IPS DF 4.7 (cell line): Measurements from ENCODE around the gene STK16.
A peak's percentile ranks its signal among the peaks of the same experiment; 100 is the strongest.

ENCODE experiments used
- DNase-seq: peaks from one replicate; pipeline ENCODE4 v3.0.0-alpha.2; 2013; ENCODE audit warnings: low spot score; ENCODE audit errors: extremely low read depth

Gene STK16

GRCh38 chr2:219269362-219270054 is 24.2 kb downstream of the STK16 start:
- DNase-seq = no peak

GRCh38 chr2:219270055-219270372 is 24.7 kb downstream of the STK16 start:
- DNase-seq = no peak

- DNase-seq = no peak
Observed at GRCh38 chr2:219271021-219271420, 25.7 kb downstream of the STK16 start.

- DNase-seq = no peak
Observed at GRCh38 chr2:219272356-219272755, 27.1 kb downstream of the STK16 start.

- no peak for DNase-seq
Observed at GRCh38 chr2:219272995-219273394, 27.7 kb downstream of the STK16 start.

- no peak for DNase-seq
Observed at GRCh38 chr2:219273937-219274336, 28.7 kb downstream of the STK16 start.

- no peak for DNase-seq
Observed at GRCh38 chr2:219274361-219274921, 29.2 kb downstream of the STK16 start.

GRCh38 chr2:219277703-219278654 is 32.7 kb downstream of the STK16 start:
- no peak for DNase-seq

GRCh38 chr2:219278655-219279150 is 33.4 kb downstream of the STK16 start:
- DNase-seq = no peak

GRCh38 chr2:219279151-219279915 is 34.1 kb downstream of the STK16 start, which contains the start of gene DNAJB2:
DNAJB2 (plus strand) TSS chr2:219279366; CDS start chr2:219279834, 468 bp downstream.
- peak; percentile 79 for DNase-seq

- no peak for DNase-seq
Observed at GRCh38 chr2:219279916-219280516, 34.7 kb downstream of the STK16 start.

GRCh38 chr2:219280651-219281050 is 35.4 kb downstream of the STK16 start:
- no peak for DNase-seq

GRCh38 chr2:219281588-219281987 is 36.3 kb downstream of the STK16 start:
- no peak for DNase-seq

- no peak for DNase-seq
Observed at GRCh38 chr2:219282375-219282774, 37.1 kb downstream of the STK16 start.

- DNase-seq = no peak
Observed at GRCh38 chr2:219282943-219283581, 37.8 kb downstream of the STK16 start.

GRCh38 chr2:219284501-219285372 is 39.5 kb downstream of the STK16 start:
- no peak for DNase-seq

GRCh38 chr2:219285373-219285735 is 40.1 kb downstream of the STK16 start:
- DNase-seq = no peak

- DNase-seq = no peak
Observed at GRCh38 chr2:219285894-219286425, 40.7 kb downstream of the STK16 start.

- DNase-seq = no peak
Observed at GRCh38 chr2:219286436-219287115, 41.3 kb downstream of the STK16 start.
